ENCODE measurements around the gene GRIK5. TPM values are rescaled to one million over a fixed set of nuclear protein-coding genes. Genes with fewer than 3 reads are reported as not detected.

GRIK5 gene, protein sequence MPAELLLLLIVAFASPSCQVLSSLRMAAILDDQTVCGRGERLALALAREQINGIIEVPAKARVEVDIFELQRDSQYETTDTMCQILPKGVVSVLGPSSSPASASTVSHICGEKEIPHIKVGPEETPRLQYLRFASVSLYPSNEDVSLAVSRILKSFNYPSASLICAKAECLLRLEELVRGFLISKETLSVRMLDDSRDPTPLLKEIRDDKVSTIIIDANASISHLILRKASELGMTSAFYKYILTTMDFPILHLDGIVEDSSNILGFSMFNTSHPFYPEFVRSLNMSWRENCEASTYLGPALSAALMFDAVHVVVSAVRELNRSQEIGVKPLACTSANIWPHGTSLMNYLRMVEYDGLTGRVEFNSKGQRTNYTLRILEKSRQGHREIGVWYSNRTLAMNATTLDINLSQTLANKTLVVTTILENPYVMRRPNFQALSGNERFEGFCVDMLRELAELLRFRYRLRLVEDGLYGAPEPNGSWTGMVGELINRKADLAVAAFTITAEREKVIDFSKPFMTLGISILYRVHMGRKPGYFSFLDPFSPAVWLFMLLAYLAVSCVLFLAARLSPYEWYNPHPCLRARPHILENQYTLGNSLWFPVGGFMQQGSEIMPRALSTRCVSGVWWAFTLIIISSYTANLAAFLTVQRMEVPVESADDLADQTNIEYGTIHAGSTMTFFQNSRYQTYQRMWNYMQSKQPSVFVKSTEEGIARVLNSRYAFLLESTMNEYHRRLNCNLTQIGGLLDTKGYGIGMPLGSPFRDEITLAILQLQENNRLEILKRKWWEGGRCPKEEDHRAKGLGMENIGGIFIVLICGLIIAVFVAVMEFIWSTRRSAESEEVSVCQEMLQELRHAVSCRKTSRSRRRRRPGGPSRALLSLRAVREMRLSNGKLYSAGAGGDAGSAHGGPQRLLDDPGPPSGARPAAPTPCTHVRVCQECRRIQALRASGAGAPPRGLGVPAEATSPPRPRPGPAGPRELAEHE
- total RNA-seq, result 1 to 10 TPM in 1 of 3 donors, under 1 TPM in 2; 0.49 to 1.1 (median 0.61) TPM

DNA sequence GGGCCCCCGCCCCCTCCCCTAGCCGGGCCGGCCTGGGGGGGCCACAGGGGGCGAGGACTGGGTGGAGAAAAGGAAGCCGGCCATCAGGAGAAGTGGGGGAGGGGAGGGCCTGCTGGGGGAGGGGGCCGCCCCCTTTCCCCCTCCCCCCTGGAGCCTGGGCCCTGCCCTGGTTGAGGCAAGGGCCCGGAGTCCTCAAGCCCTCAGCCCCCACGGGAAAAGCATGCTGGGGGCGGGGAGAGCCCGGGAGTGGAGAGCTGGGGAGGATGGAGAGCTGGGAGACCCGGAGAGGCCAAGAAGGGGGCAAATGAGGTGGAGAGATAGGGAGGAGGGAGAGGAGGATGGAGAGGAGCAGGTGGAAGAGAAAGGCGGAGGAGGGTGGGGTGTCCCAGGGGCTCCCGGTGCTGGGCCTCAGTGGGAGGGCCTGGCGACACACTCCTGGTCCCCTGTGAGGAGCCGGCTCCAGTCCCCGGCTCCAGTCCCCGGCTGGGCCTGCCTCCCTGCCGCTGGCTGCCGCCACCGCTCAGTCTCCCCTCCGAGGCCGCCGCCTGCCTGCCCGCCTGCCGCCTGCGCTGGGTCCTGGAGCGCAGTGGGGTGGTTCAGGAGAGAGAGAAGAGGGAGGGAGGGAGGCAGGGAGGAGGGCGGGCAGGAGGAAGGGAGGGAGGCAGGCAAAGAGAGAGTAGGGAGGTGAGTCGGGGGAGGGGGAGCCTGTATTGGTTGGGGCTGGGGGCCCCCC, at the start of gene GRIK5:
Gene GRIK5 (minus strand): TSS at position 588 of the 733 bp plus-strand sequence. CDS start 4,436 bp downstream, outside the sequence.
- DNase-seq (no peak), ATAC-seq (peak; percentile 39 to 48)
- H3K36me3 Mint-ChIP-seq (ENCODE audit: insufficient read depth), result no peaks in the 10 kb centered on the region
- H3K9me3 Mint-ChIP-seq, result no peaks in the 10 kb centered on the region
- peaks cover 6% of the 10 kb centered on the region for H3K4me1 Mint-ChIP-seq (ENCODE audit: low read depth)
- H3K4me3 Mint-ChIP-seq, result no peak within 1 kb of the TSS
- H3K27me3 Mint-ChIP-seq (ENCODE audit: low read depth), result peaks cover 11% of the 10 kb centered on the region

DNA sequence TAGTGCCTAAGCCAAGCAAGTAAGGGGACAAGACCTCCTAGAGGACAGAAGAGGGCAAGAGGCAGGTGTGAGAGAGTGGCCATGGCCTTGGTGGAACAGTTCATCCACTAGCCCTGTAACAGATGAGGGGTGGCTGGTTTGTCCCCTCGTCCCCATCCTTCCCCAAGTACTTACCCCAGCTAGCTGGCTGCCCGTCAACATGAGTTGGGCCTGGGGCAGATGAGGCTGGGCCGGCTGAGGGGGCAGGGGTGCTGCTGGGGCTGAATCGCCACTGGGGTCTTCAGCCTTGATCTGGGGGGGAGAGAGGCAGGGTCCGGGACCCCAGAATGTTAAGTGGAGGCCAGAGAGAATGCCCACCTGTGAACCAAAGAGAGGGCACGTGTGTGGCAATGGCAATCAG, 47.1 kb upstream of the GRIK5 start:
- Mint-ChIP-seq H3K4me3 (no peak overlapping the region), H3K4me1 (ENCODE audit: low read depth) (peaks cover 54% of the 10 kb centered on the region), H3K36me3 (ENCODE audit: insufficient read depth) (peaks cover 36% of the 10 kb centered on the region), H3K9me3 (no peaks in the 10 kb centered on the region), H3K27me3 (ENCODE audit: low read depth) (no peaks in the 10 kb centered on the region)
- DNase-seq (no peak), ATAC-seq (no peak)

DNA sequence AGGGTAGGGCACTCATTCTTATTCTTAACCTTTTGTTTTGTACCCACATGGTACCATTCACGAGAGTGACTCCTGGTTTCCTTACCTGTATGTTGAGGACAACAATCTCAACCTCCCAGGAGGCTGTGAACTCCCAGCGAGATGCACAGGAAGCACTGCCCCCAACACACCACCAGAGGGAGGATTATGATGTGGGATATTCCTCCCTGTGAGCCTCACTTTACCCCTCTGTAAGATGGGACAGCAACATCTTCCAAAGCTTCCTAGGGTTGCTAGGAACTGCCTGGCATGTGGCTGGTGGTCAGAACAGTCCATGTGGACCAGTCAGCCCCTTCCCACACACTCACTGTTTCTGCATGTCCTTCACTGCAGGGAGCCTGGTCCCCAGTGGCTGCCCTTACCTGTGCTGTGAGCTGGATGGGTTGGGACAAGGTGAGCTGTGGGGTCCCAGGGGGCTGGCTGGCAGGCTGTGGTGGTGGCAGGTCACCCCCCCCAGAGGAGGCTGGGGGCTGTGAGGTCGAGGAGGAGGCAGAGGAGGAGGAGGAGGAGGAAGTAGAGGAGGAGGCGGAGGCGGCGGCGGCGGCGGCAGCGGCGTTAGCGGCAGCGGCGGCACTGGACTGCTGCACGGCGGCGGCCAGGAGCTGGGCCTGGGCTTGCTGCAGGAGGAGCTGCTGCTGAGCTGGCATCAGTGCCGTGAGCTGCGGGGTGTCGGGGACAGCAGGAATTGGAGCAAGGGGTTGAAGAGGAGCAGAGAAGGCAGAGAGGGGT, 46.5 kb upstream of the GRIK5 start:
- H3K9me3 Mint-ChIP-seq, result no peaks in the 10 kb centered on the region
- ATAC-seq (no peak), DNase-seq (no peak)
- peaks cover 53% of the 10 kb centered on the region for H3K4me1 Mint-ChIP-seq (ENCODE audit: low read depth)
- H3K27me3 Mint-ChIP-seq (ENCODE audit: low read depth), result no peaks in the 10 kb centered on the region
- peaks cover 35% of the 10 kb centered on the region for H3K36me3 Mint-ChIP-seq (ENCODE audit: insufficient read depth)
- no peak overlapping the region for H3K4me3 Mint-ChIP-seq

DNA sequence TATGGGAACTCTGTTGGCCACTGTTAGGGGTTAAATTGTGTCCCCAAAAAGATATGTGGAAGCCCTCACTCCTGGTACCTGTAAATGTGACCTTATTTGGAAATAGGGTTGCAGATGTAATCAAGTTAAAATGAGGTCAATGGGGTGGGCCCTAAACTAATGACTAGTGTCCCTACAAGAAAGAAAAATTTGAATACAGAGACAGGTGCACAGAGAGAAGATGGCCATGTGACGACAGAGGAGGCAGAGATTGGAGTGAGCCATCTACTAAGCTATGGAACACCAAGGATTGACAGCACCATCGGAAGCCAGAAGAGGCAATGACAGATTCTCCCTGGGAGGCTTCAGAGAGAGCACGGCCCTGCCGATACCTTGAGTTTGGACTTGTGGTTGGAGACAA, 45.7 kb upstream of the GRIK5 start:
- Mint-ChIP-seq H3K4me3 (no peak overlapping the region), H3K27me3 (ENCODE audit: low read depth) (no peaks in the 10 kb centered on the region), H3K9me3 (no peaks in the 10 kb centered on the region), H3K36me3 (ENCODE audit: insufficient read depth) (peaks cover 40% of the 10 kb centered on the region), H3K4me1 (ENCODE audit: low read depth) (peaks cover 53% of the 10 kb centered on the region)
- ATAC-seq (no peak), DNase-seq (no peak)

DNA sequence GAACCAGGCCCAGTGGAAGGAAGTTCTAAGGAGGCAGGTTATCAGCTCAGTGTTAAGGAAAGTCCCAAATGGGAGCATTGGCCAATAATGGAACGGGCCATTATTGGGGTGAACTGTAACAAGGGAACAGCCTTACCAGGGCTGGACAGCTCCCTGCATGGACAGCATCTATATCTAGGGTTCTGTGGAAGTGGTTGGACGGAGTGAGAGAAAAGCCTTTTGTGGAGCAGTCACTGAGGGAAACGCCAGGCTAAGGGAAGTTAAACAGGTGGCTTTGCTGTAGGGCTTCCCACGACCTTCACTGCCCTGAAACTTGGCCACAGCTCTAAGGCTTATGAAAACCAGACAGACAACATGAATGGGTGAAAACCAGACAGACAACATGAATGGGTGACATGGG, 45.2 kb upstream of the GRIK5 start:
- DNase-seq (no peak), ATAC-seq (no peak)
- H3K9me3 Mint-ChIP-seq, result no peaks in the 10 kb centered on the region
- H3K4me3 Mint-ChIP-seq, result no peak overlapping the region
- peaks cover 48% of the 10 kb centered on the region for H3K4me1 Mint-ChIP-seq (ENCODE audit: low read depth)
- H3K27me3 Mint-ChIP-seq (ENCODE audit: low read depth), result no peaks in the 10 kb centered on the region
- H3K36me3 Mint-ChIP-seq (ENCODE audit: insufficient read depth), result peaks cover 42% of the 10 kb centered on the region

DNA sequence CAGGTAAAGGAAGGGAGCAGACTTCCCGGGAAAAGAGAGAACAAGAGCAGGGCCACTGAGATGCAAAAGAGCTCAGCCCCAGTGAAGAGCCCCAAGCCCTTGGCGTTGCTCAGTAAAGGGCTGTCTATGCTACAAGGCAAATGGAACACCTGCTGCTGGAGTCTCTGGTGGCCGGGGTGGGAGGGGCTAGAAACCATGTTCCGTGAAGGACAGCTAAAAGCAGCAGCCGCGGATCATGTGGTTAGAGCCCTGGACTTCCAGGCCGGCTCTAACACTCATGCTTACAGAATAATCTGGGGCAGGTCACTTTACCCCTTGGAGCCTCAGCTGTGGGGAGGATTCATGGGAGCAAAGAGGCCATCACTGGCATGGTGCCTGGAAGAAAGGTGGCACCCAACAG, 44.4 kb upstream of the GRIK5 start:
- Mint-ChIP-seq H3K36me3 (ENCODE audit: insufficient read depth) (peaks cover 42% of the 10 kb centered on the region), H3K9me3 (no peaks in the 10 kb centered on the region), H3K4me1 (ENCODE audit: low read depth) (peaks cover 43% of the 10 kb centered on the region), H3K27me3 (ENCODE audit: low read depth) (no peaks in the 10 kb centered on the region), H3K4me3 (no peak overlapping the region)
- ATAC-seq (no peak), DNase-seq (no peak)

DNA sequence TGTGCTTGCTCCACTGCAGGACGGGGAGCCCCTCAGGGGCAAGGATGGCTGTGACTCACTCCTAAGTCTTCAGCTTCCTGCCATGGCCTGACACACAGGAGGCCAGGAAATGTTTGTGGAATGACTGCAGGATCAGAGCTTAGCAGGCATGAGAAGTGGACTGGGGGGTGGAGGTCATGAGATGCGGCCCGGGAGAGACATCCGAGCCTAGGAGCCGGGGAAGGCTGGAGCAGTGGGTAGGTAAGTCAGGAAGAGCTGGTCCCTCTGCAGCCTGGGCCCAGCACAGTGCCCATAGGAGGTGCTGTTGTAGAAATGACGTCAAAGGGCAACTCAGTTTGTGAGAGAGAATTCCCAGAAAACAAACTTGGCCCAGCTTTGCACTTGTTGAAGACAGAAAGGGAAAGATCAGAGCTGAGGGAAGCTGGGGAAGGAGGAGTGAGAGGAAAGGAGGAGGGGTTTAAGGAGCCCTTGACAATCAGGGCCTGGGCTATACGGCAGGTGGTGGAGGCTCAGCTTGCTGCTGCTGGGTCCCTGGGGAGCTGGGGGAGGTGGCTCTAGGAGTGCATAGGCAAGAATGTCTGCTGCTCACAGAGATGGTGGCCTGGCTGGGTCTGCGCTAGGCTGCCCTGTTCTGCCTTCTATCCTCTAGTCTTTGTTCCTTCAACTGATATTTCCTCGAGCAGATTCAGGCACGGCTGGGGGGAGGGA, 43.8 kb upstream of the GRIK5 start:
- DNase-seq (no peak), ATAC-seq (no peak)
- Mint-ChIP-seq H3K27me3 (ENCODE audit: low read depth) (no peaks in the 10 kb centered on the region), H3K4me1 (ENCODE audit: low read depth) (peaks cover 45% of the 10 kb centered on the region), H3K4me3 (no peak overlapping the region), H3K36me3 (ENCODE audit: insufficient read depth) (peaks cover 42% of the 10 kb centered on the region), H3K9me3 (no peaks in the 10 kb centered on the region)

DNA sequence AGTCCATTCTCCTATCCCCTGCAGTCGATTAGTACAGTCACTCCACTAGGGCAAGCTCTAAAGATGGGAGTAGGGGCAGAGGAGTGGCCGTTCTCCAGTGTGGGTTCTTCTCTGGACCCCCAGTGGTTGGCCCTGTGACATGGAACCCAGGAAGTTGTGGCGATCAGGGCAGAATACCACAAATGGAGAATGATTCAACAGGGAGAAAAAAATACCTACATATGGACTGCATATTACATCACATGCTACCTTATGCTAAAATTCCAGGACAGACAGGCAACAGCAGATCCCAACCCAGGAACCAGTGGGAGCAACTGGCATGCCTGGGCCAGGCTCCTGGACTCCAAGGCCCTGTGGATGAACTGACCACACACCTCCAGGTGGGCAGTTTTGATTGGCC, 41.8 kb upstream of the GRIK5 start:
- Mint-ChIP-seq H3K27me3 (ENCODE audit: low read depth) (no peaks in the 10 kb centered on the region), H3K9me3 (no peaks in the 10 kb centered on the region), H3K4me3 (no peak overlapping the region), H3K4me1 (ENCODE audit: low read depth) (peaks cover 47% of the 10 kb centered on the region), H3K36me3 (ENCODE audit: insufficient read depth) (peaks cover 41% of the 10 kb centered on the region)
- ATAC-seq, result no peak
- DNase-seq, result no peak

DNA sequence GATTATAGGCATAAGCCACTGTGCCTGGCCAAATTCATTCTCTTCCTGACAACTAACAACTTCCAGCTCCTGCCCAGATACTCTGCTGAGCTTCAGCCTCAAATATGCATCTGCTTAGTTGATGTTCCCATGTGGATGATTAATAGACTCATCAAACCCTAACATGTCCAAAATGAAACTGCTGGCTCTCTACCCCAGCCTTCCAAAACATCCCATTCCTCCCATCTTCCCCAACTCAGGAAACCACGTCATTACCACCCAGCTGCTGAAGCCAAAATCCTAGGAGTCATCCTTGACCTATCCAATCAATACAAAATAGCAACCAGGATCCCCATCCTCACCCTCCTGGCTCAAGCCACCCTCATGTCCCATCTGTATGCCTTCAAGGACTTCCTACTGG, 41.4 kb upstream of the GRIK5 start:
- no peak for DNase-seq
- Mint-ChIP-seq H3K4me1 (ENCODE audit: low read depth) (peaks cover 47% of the 10 kb centered on the region), H3K4me3 (no peak overlapping the region), H3K36me3 (ENCODE audit: insufficient read depth) (peaks cover 41% of the 10 kb centered on the region), H3K27me3 (ENCODE audit: low read depth) (no peaks in the 10 kb centered on the region), H3K9me3 (no peaks in the 10 kb centered on the region)
- no peak for ATAC-seq

DNA sequence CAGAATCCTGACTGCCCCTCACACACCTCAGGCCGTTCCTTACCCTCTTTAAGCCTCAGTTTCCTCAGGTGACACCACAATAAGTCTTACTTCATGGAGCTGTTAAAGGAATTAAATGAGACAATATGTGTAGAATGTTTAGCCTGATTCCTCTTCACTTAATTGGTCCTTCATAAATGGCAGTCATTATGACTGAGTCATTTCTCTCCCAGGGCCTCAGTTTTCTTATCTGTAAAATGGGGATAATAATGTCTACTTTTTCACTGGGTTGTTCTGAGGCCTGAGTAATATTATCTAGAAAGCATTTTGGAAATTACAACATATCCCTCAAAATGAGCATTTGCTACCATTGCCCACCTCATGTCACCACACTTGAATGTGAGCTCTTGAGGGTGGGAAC, 40.7 kb upstream of the GRIK5 start:
- Mint-ChIP-seq H3K9me3 (no peaks in the 10 kb centered on the region), H3K4me3 (no peak overlapping the region), H3K27me3 (ENCODE audit: low read depth) (no peaks in the 10 kb centered on the region), H3K36me3 (ENCODE audit: insufficient read depth) (peaks cover 35% of the 10 kb centered on the region), H3K4me1 (ENCODE audit: low read depth) (peaks cover 47% of the 10 kb centered on the region)
- ATAC-seq (no peak), DNase-seq (no peak)

DNA sequence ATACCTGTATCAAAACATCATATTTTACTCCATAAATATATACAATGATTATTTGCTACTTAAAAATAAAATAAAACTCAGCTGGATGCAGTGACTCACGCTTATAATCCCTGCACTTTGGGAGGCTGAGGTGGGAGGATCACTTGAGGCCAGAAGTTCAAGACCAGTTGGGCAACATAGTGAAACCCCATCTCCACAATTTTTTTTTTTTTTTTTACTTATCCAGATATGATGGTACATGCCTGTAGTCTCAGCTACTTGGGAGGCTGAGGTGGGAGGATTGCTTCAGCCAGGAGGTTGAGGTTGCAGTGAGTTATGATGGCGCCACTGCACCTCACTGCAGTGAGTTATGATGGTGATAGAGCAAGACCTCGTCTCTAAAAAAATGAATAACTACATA, 39.9 kb upstream of the GRIK5 start:
- Mint-ChIP-seq H3K36me3 (ENCODE audit: insufficient read depth) (peaks cover 31% of the 10 kb centered on the region), H3K27me3 (ENCODE audit: low read depth) (no peaks in the 10 kb centered on the region), H3K4me3 (no peak overlapping the region), H3K4me1 (ENCODE audit: low read depth) (peaks cover 50% of the 10 kb centered on the region), H3K9me3 (no peaks in the 10 kb centered on the region)
- ATAC-seq, result no peak
- DNase-seq, result no peak

DNA sequence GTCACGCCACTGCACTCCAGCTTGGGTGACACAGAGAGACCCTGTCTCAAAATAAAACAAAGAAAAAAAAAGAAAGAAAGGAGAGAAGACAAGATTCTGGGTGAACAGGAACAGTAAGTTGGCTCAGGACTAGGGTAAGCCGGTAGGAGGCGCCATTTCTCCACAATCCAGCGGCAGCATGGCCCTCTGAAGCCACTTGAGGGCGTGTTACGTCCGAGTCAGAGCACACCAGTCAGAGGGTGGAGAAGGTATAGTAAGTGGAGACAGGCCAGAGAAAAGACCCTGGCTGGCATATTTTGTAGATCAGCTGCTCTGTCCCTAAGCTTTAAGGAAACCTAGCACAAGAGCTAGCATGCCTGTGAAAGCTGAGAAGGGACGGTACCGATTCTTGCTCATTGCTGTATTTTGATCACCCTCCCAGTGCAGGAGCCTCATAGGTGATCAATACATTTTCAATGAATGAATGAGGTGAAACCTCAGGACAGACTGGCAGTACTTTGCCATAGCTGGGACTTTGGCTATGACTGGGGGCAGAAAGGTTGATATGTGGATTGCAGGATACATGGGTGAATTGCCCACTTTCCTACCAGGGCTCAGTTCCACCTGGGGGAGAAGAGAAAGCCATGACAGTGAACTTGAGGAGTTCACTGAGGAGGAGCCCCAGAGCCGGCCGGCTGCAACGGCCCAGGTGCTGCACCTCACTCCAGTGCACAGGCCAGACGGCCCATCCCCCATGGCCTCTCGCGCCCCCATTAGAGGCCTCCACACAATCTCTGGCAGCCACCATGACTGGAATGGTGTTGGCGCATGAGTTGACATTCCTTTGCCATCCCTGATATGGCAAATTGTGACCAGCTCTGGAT, 38.8 kb upstream of the GRIK5 start:
- no peaks in the 10 kb centered on the region for H3K9me3 Mint-ChIP-seq
- H3K36me3 Mint-ChIP-seq (ENCODE audit: insufficient read depth), result peaks cover 33% of the 10 kb centered on the region
- peaks cover 46% of the 10 kb centered on the region for H3K4me1 Mint-ChIP-seq (ENCODE audit: low read depth)
- no peaks in the 10 kb centered on the region for H3K27me3 Mint-ChIP-seq (ENCODE audit: low read depth)
- no peak overlapping the region for H3K4me3 Mint-ChIP-seq
- peak; percentile 96 to 98 for ATAC-seq
- DNase-seq, result peak; percentile 91
